IMR-90 (cell line): ENCODE measurements around the gene SNRNP35. TPM values are rescaled to one million over a fixed set of nuclear protein-coding genes. Genes with fewer than 3 reads are reported as not detected.
"Not testable (repeated sequence)": the region's sequence is repeated elsewhere in the genome, so short reads cannot be mapped to it uniquely, and the experiment has no call there.

ENCODE experiments used
- ATAC-seq: fragments of 200-7000 bp; cut with Tn5 transposase; 2 replicates; pipeline ENCODE4 v1.9.1; 2020; ENCODE audit warnings: low read depth, mild to moderate bottlenecking, moderate library complexity
- BruUV-seq: library from RNA; stranded (reverse); fragments of 400-500 nt; replicated peaks from 2 replicates; lab custom pipeline; 2021; lab: Mats Ljungman, UMichigan
- CTCF ChIA-PET: fragments of 300-600 bp; formaldehyde crosslinking; extraction: SDS; loops from one replicate; lab custom pipeline; 2021; ENCODE audit warnings: antibody characterized with exemption; lab: Yijun Ruan, JAX
- POLR2A ChIA-PET: fragments of 300-600 bp; sonication (Branson Sonifier 250); formaldehyde crosslinking; loops from one replicate; lab custom pipeline; 2022; ENCODE audit warnings: antibody characterized with exemption; ENCODE audit not compliant: unreplicated experiment; lab: Charles Lee
- DNase-seq: peaks from one replicate; pipeline ENCODE4 v3.0.0; 2013
- H2AFZ ChIP-seq: replicated peaks from 2 replicates; pipeline ENCODE3; 2013; ENCODE audit warnings: low read length, mild to moderate bottlenecking; ENCODE audit not compliant: poor library complexity
- H2AK5ac ChIP-seq: 2 replicates; pipeline ENCODE4 v1.6.1; 2013; ENCODE audit warnings: low read depth, low read length, inconsistent platforms
- H2AK9ac ChIP-seq: replicated peaks from 2 replicates; pipeline ENCODE3; 2013; ENCODE audit warnings: mild to moderate bottlenecking, low read depth, low read length, moderate library complexity; ENCODE audit not compliant: poor library complexity
- H2BK120ac ChIP-seq: 2 replicates; pipeline ENCODE4 v1.6.1; 2013; ENCODE audit warnings: low read depth, low read length, inconsistent platforms
- H2BK15ac ChIP-seq: 3 replicates; pipeline ENCODE4 v1.6.1; 2013; ENCODE audit warnings: low read depth, low read length, inconsistent platforms
- H2BK20ac ChIP-seq: 2 replicates; pipeline ENCODE4 v1.6.1; 2013; ENCODE audit warnings: low read depth, mild to moderate bottlenecking, inconsistent platforms, low read length, moderate library complexity
- H2BK5ac ChIP-seq: 2 replicates; pipeline ENCODE4 v1.6.1; 2013; ENCODE audit warnings: mild to moderate bottlenecking, low read depth, low read length, inconsistent platforms; ENCODE audit not compliant: poor library complexity, severe bottlenecking
- H3K14ac ChIP-seq: replicated peaks from 2 replicates; pipeline ENCODE4 v1.6.1; 2013; ENCODE audit warnings: low read depth, low read length, inconsistent platforms
- H3K18ac ChIP-seq: 2 replicates; pipeline ENCODE4 v1.6.1; 2013; ENCODE audit warnings: low read depth, low read length, control low read depth
- H3K23ac ChIP-seq: 2 replicates; pipeline ENCODE4 v1.6.1; 2013; ENCODE audit warnings: low read depth, low read length, inconsistent platforms
- H3K27ac ChIP-seq: 2 replicates; pipeline ENCODE4 v1.5.1; 2013; ENCODE audit warnings: mild to moderate bottlenecking, control low read depth, low read length; ENCODE audit not compliant: insufficient read depth
- H3K27me3 ChIP-seq: 2 replicates; pipeline ENCODE4 v1.6.1; 2013; ENCODE audit warnings: low read length; ENCODE audit not compliant: control insufficient read depth, insufficient read depth
- H3K36me3 ChIP-seq: 2 replicates; pipeline ENCODE4 v1.6.1; 2013; ENCODE audit warnings: low read length, mixed read lengths; ENCODE audit not compliant: control insufficient read depth, insufficient read depth
- H3K4ac ChIP-seq: 2 replicates; pipeline ENCODE4 v1.6.1; 2013; ENCODE audit warnings: low read depth, low read length, inconsistent platforms
- H3K4me1 ChIP-seq: 2 replicates; pipeline ENCODE4 v1.6.1; 2013; ENCODE audit warnings: low read length, mixed read lengths; ENCODE audit not compliant: control insufficient read depth, insufficient read depth
- H3K4me2 ChIP-seq: 2 replicates; pipeline ENCODE4 v1.6.1; 2013; ENCODE audit warnings: low read depth, mild to moderate bottlenecking, control low read depth, low read length, moderate library complexity
- H3K4me3 ChIP-seq: 2 replicates; pipeline ENCODE4 v1.5.1; 2013; ENCODE audit warnings: low read depth, mild to moderate bottlenecking, control low read depth, low read length, moderate library complexity; ENCODE audit not compliant: insufficient read depth
- H3K56ac ChIP-seq: 2 replicates; pipeline ENCODE4 v1.6.1; 2013; ENCODE audit warnings: low read length, inconsistent platforms; ENCODE audit not compliant: insufficient read depth; ENCODE audit errors: extremely low read depth
- H3K79me1 ChIP-seq, 2 experiments: 2 replicates each; pipeline ENCODE4 v1.6.1; 2013; ENCODE audit warnings: low read length in 2 of 2, inconsistent platforms in 1 of 2, low read depth in 1 of 2
- H3K9ac ChIP-seq: 2 replicates; pipeline ENCODE4 v1.6.1; 2013; ENCODE audit warnings: low read depth, low read length, control low read depth
- H3K9me1 ChIP-seq: 2 replicates; pipeline ENCODE4 v1.6.1; 2013; ENCODE audit warnings: low read length, inconsistent platforms; ENCODE audit not compliant: insufficient read depth
- H3K9me3 ChIP-seq: 2 replicates; pipeline ENCODE4 v1.6.1; 2013; ENCODE audit warnings: low read length; ENCODE audit not compliant: control insufficient read depth, insufficient read depth
- H4K20me1 ChIP-seq: 2 replicates; pipeline ENCODE4 v1.6.1; 2013; ENCODE audit warnings: low read length, inconsistent platforms; ENCODE audit not compliant: insufficient read depth
- H4K5ac ChIP-seq: 2 replicates; pipeline ENCODE4 v1.6.1; 2013; ENCODE audit warnings: mild to moderate bottlenecking, low read depth, low read length, control low read depth
- H4K8ac ChIP-seq, 2 experiments: 2 replicates each; pipeline ENCODE4 v1.6.1; 2013; ENCODE audit warnings: low read depth in 2 of 2, low read length in 2 of 2, control low read depth in 1 of 2, inconsistent platforms in 1 of 2
- H4K91ac ChIP-seq: 2 replicates; pipeline ENCODE4 v1.6.1; 2013; ENCODE audit warnings: low read depth, low read length, inconsistent platforms; ENCODE audit not compliant: insufficient read depth
- WGBS, 2 experiments: methylation state at CpG; one replicate each; pipeline versions ENCODE4 v1.1.5 to v1.1.7; 2013; ENCODE audit warnings: missing lambda C conversion rate in 2 of 2; ENCODE audit not compliant: insufficient read length in 1 of 2; ENCODE audit errors: extremely low coverage in 2 of 2; 5-methylcytosine and 5-hydroxymethylcytosine counted together
- dilution Hi-C: fragments of 300-500 bp; cut with HindIII; formaldehyde crosslinking; loops from one replicate; pipeline ENCODE4 v1.14.3; 2018; ENCODE audit warnings: low sequenced_read_pairs; ENCODE audit not compliant: unreplicated experiment
- in situ Hi-C: fragments of 300-500 bp; cut with MboI; formaldehyde crosslinking; loops from 3 replicates; pipeline ENCODE4 v1.14.3; 2019; ENCODE audit warnings: low sequenced_read_pairs, inconsistent platforms, mixed read lengths
- intact Hi-C: fragments of 100-400 bp; cut with micrococcal nuclease; formaldehyde crosslinking; loops from 2 replicates; pipeline ENCODE4 v1.10.0; 2022
- polyA plus RNA-seq, 3 experiments: library from polyadenylated mRNA; depleted of rRNA; stranded (reverse); fragments of >200 nt; gene quantifications; 2 replicates each; pipeline ENCODE4 v1.2.3, GENCODE V29; 2012; ENCODE audit warnings: low replicate concordance in 1 of 3
- total RNA-seq: library from RNA; depleted of rRNA; stranded (reverse); fragments of >200 nt; gene quantifications from 2 replicates; pipeline ENCODE4 v1.2.3, GENCODE V29; 2012

SNRNP35 gene
- total and polyA plus RNA-seq, 2 of the 4 experiments (the other 2 are of a cell fraction): 4.7 to 15.4 TPM

GRCh38 chr12:123492339-123493039 lies 34.5 kb downstream of the SNRNP35 start:
- dilution Hi-C loops, H3K27ac ChIP-seq: not testable (repeated sequence)

More at GRCh38 chr12:123492339-123493039, 34.5 kb downstream of the SNRNP35 start:
- DNase-seq, H3K4me2 ChIP-seq, H4K91ac ChIP-seq, H2AFZ ChIP-seq, H3K56ac ChIP-seq, H3K9me1 ChIP-seq, POLR2A ChIA-PET, H3K4ac ChIP-seq, H3K4me3 ChIP-seq, intact Hi-C loops, H4K20me1 ChIP-seq, BruUV-seq, H2BK20ac ChIP-seq, H2BK15ac ChIP-seq, H4K8ac ChIP-seq, H2BK120ac ChIP-seq, H3K4me1 ChIP-seq, H3K18ac ChIP-seq, H2AK5ac ChIP-seq, H2AK9ac ChIP-seq, H3K23ac ChIP-seq, H3K79me1 ChIP-seq, H3K9me3 ChIP-seq, ATAC-seq, CTCF ChIA-PET, H3K14ac ChIP-seq, H3K27me3 ChIP-seq, in situ Hi-C loops, H2BK5ac ChIP-seq, H3K9ac ChIP-seq, H4K5ac ChIP-seq: not testable (repeated sequence)
- no CpG with 5 or more reads among the region's 7 CpGs for WGBS, 2 experiments
- peaks cover 14% of the 10 kb centered on the region for H3K36me3 ChIP-seq
